ENCODE results near the gene CPTP.
"Not testable (repeated sequence)": the region's sequence is repeated elsewhere in the genome, so short reads cannot be mapped to it uniquely, and the experiment has no call there.

Gene CPTP

GRCh38 chr1:1352786-1353388 is 28.3 kb downstream of the CPTP start:
- DNase-seq: no peak

DNA sequence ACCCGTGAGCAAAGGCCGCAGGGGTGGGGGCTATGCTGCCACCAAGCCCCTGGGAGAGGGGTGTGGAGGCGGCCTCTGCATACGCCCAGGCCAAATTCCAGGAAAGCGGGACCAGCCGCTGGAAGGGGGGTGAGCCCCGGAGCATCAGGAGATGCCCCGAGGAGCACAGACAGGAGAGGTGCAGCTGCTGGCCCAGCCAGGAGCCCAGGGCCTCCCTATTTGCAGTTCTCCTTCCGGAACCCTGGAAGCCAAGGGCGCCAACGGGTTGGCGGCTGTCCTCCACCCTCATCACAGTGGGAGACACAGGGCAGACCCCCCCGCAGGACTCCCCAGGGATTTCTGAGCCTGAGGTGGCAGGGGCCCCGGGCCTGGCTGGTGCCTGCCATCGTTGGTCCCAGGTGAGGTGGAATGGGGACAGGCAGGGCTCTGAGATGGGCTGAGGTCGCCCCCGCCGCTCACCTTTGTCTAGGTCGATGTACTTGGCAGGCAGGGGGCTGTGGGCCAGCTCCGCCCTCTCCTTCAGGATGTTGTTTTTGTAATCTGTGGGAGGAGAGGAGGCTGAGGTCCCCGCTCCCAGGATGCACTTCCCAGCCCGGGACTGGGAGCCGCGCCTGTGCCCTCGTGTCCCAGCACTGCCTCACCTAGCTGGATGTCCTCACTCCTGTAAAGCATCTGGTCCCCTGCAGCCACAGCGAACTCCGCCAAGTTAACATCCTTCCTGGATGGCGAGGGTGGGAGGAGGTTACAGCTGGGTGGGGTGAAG is 29.0 kb downstream of the CPTP start:
- no peak for DNase-seq

- DNase-seq: no peak
Measured at GRCh38 chr1:1354271-1355247, 30.0 kb downstream of the CPTP start.

GRCh38 chr1:1355416-1355815 is 30.8 kb downstream of the CPTP start:
- DNase-seq: no peak

GRCh38 chr1:1356166-1356795 is 31.7 kb downstream of the CPTP start:
- no peak for DNase-seq

- DNase-seq: no peak
Measured at GRCh38 chr1:1356796-1357401, 32.3 kb downstream of the CPTP start.

GRCh38 chr1:1357871-1358432 is 33.4 kb downstream of the CPTP start:
- DNase-seq: peak; percentile 40

DNA sequence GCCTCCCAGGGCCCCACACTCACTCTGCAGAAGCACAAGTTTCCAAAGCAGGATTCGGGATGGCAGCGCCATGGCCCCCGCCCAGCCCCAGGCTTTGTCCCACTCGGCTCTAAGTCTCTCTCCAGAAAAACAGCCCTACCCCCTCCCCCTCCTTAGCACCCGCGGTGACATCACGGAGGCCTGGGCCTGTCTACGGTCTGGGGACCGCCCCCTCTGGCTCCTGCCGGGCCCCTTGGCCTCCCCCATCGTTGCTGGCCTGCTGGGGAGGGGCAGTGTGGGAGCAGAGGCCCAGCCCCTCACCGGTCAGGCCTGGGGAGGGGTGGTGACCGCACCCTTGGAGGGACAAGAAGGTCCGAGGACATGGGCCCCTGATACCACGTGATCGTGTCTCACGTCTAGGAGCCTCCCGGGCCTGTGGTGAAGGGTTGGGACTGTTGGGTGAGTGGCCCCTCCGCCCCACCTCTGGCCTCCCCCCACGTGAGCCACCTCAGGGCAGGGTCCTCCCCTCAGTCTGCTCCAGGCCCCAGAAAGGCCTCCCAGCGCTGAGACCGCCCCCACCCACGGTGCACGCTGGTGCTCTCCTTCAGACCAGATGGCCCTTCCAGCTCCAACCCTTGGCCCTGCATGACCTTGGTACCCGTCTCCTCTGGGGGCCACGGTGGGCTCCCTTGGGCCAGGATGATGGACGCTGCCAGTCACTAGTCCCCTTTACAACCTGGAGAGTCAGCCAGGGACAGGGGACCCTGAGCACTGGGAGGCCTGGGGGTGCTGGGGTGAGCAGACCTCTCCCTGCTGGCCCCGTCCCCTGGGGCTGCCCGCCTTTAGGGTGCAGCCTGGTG is 34.0 kb downstream of the CPTP start, which contains the start of gene MXRA8:
Gene MXRA8, minus strand, starts transcription at position 123 of the 839 bp plus-strand sequence. Its CDS starts 51 bp downstream, at position 72.
- DNase-seq: peak; percentile 53

- DNase-seq: no peak
Measured at GRCh38 chr1:1359308-1359663, 34.7 kb downstream of the CPTP start.

DNA sequence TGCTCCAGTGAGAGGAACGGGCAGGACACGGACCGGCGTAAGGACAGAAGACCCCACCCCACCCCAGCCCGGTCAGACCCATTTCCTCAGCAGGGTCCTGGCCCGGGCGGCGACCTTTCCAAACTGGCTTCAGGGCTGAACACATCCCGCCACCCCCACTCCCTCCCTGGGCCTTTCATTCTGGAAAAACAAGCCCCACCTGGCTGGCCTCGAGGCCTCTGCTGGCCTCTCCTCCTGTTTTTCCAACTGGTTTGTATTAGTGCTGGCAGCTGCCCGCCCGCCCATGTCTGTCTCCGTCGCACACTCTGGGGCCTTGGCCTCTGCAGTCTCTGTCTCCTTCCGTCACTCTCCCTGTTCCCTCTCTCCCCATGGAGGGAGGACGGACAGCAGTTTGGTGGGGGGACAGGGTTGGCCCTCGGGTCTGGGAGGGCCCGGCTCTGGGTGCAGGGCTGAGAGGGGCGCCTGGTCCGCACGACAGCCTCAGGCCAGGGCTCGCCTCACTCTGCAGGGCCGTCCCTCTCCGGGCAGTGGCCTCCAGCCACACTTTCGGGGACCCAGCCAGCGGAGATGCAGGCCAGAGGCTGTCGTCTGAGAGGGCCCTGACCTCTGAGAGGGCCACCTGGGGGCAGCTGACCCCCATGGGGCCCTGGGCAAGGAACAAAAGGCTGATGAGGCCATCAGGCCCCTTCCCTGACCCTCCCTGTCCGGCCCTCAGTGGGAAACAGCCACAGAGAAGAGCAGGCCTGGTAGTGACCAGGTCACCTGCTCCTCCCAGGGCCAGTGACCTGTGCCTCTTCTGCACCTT is 35.3 kb downstream of the CPTP start:
- no peak for DNase-seq

GRCh38 chr1:1360506-1361169 is 36.0 kb downstream of the CPTP start:
- peak; percentile 89 for DNase-seq

DNA sequence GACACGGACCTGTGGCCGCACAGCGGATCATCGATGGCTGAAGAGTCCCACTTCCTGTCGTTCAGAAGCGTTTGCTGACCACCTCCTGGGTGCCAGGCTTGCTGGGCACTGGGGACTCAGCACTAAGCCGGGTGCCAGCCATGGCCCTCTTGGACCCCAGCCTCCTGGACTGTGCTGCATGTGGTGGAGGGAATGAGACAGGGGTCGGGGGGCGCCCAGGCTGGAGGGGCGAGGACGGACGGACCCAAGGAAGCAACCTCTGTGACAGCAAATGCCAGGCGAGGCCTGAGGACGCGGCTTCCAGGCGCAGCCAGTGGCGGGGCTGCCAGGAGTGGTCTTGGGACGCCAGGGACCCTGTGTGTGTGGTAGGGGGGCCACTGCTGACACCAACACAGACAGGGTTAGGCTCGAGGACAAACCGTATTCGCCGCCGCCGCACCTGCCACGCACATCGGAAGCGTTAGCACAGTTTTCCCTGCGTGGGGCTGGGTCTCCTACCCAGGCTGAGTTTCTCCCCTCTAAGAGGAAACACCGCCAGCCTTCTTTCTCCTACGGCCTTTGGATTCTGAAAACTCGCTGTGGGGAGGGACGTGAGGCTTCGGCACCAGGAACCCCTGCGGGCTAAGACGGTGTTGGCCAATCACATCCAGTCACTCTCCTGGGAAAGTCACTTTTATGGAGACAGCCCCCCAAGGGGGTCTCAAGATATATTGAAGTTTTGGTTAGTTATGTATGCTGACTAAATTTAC is 36.8 kb downstream of the CPTP start:
- no peak for DNase-seq

DNA sequence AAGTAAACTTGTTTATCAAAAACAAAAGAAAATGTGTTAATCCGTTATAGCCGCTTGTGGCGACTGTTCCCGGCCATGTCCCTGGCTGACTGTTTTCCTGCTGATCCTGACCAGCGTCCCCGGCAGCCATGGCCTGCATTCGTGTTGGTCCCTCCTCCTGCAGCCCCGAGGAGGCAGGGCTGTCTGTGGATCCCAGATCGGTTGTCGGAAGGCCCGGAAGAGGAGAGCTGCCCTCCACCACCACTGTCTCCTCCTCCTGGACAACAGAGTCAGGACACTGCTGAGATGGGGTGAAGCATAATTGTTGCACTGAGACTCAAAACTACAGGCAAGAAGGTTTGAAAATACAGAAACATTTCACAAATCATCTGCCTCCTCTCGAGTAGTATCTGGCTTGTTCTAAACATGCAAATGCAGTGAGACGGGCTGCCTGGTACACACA is 37.4 kb downstream of the CPTP start:
- peak; percentile 32 for DNase-seq

DNA sequence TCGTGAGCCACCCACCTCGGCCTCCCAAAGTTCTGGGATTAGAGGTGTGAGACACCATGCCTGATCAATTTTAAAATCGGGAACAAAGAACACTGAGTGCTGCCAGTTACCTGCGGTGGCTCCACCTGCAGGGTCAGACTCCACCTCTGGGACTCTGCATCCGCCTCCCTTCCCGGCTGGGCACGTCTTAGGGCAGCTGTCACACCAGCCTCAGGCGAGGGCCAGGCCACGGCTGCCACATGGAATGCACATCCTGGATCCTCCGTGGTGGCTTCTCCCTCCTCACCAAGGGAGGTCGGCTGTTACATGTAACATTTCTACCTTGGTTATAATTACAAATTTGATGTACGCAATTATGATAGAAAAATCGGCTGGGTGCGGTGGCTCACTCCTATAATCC is 39.7 kb downstream of the CPTP start:
- no peak for DNase-seq

DNA sequence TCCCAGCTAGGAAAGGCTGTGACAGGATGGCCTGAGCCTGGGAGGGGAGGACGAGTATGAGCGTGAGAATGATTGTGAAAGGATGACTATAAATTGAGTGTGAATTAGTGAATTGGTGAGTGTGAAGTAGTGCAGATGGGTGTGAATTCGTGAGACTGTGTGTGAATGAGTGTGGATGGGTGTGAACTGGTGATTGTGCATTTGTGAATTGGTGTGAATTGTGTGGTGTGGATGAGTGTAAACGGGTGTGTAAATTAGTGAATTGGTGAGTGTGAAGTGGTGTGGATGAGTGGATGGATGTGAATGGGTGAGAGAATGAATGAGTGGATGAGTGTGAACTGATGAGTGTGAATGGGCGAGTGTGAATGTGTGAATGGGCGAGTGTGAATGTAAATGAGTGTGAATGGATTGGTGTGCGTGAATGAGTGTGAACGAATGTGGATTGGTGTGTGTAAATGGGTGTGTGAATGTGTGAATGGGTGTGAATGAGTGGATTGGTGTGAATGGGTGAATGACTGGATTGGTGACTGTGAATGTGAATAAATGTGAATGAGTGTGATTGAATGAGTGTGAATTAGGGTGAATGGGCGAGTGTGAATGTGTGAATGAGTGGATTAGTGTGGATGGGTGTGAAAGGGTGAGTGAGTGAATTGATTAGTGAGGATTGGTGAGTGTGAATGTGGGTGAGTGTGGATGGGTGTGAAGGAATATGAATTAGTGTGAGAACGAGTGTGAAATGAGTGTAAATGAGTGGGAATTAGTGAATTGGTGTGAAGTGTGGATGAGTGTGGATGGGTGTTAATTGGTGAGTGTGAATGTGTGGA is 41.5 kb downstream of the CPTP start:
- no peak for DNase-seq

GRCh38 chr1:1366699-1367066 is 42.1 kb downstream of the CPTP start:
- no peak for DNase-seq

DNA sequence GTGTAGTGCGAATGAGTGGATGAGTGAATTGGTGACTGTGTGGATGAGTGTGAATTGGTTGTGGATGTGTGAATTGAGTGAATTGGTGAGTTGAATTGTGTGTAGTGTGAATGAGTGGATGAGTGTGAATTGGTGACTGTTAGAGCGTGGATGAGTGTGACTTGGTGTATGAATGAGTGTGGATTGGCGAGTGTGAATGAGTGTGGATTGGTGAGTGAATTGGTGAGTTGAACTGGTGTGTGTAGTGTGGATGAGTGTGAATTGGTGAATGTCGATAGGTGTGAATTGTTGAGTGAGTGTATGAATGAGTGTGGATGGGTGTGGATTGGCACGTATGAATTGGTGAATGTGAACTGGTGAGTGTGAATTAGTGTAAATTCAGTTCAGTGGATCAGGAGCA is 42.7 kb downstream of the CPTP start:
- no peak for DNase-seq

GRCh38 chr1:1370094-1370493 is 45.5 kb downstream of the CPTP start:
- DNase-seq: not testable (repeated sequence)

Data from kidney glomerular epithelial cell (primary cell).